GM19372 (cell line): ENCODE data around the gene PIGR.

ENCODE experiments used
- ATAC-seq: cut with Tn5 transposase; IDR thresholded peaks from one replicate; pipeline ENCODE4 v1.9.1; 2021; ENCODE audit warnings: mild to moderate bottlenecking, low read depth, moderate library complexity; ENCODE audit not compliant: unreplicated experiment

PIGR gene

DNA sequence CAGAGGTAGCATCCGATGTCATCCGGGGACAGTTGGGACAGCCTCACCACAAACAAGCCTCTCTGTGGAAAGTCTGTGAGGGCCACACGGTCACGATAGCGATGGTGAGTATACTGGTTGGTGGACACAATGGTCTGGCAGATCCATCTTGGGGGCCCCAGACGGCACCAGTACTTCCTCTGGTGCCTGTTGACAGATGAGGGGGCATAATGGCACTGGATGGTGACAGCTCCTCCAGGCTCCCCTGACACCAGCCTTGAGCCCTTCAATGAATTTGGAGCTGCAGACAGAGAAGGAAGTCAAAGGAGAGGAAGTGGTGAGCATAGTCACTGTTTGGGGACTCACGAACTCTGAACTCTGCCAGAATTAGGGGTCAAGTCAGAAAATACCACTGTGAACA lies 16.0 kb upstream of the PIGR start:
- no peak for ATAC-seq

DNA sequence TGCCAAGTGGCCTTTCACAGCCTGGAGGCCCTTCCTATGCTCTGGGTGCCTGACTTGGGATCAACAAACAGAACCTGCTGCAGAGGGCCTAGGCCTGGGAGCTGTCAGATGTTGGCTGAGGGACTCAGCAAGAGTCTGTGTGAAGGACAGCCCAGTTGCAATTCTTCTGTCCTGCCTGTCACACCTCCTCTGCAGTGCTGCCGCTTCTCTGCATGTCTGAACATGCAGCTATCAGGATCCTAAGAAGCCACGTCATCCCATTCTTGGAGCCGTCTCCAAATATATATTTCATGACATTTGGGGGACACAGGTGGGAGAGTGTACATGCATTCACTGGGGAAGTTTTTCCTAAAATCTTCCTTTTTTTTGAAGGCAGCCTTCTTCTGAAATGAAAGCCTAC lies 15.4 kb upstream of the PIGR start:
- no peak for ATAC-seq

DNA sequence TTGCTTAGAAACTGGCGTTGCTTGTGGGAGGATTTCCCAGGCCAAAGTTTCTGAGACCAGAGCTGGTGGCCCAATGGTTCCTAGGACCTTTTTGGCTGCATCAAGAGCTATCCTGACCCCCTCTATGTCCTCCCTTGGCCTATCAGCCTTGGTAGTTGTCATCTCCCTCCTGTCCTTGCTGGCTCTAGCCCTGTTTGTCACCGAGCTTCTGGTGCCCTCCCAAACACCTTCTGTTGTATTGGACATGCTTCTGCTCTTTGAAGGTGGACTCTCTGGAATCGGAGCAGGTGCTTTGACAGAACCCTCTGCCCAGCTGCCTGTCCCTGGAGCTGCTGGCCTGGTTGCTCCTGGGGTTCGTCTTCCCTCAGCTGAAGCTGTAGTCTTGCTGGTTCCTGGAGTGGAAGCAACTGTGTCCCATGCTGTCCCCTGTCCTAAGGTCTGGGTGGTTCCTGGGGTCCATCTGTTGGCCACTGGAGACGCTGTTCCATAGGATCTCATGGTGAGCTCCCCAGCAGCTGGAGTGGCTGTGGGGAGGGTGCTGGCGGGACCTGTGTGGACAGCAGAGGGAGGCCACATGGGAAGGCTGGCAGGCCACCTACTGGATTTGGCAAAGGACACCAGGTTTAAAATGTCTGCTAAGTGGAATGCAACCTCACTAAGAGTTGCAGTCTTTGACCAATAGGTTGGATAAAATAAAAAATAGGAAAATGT lies 14.6 kb upstream of the PIGR start:
- no peak for ATAC-seq

DNA sequence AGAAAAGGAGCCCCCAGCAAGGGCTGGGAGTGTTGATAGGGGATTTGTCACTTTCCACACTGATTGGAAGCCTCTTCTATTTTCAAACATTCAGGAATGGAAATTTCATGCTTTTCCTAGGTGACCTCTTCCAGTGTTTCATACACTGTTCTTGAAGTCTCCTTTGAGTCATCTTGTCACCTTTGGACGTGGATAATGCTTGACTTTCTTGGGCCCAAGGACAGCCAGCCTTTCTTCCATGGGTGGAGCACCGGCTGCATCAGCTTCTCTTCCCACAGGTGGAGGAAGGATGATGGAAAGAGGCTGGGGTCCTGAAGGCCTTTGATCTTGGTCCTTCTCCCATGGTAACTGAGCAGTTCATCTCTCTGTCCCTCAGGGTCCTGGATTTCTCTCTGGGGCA lies 11.9 kb upstream of the PIGR start:
- no peak for ATAC-seq

DNA sequence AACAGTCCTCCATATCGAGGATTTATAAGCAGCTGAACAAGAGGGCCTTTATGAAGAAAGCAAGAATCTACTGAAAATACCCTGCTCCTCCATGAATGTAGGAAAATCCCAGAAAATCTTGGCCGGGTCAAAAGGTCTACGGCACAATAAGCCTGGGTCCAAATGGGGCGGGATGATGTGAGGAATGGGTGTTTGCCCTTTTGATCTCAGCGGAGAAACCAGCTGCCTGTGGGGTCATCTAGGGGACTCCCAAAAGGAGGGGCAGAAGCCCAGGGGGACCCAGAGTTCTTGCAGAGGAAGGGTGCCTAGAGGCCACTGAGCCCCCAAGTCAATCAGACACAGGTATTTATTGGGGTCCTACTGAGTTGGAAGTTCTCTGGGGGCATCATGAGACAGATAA lies 11.4 kb upstream of the PIGR start:
- ATAC-seq = no peak

DNA sequence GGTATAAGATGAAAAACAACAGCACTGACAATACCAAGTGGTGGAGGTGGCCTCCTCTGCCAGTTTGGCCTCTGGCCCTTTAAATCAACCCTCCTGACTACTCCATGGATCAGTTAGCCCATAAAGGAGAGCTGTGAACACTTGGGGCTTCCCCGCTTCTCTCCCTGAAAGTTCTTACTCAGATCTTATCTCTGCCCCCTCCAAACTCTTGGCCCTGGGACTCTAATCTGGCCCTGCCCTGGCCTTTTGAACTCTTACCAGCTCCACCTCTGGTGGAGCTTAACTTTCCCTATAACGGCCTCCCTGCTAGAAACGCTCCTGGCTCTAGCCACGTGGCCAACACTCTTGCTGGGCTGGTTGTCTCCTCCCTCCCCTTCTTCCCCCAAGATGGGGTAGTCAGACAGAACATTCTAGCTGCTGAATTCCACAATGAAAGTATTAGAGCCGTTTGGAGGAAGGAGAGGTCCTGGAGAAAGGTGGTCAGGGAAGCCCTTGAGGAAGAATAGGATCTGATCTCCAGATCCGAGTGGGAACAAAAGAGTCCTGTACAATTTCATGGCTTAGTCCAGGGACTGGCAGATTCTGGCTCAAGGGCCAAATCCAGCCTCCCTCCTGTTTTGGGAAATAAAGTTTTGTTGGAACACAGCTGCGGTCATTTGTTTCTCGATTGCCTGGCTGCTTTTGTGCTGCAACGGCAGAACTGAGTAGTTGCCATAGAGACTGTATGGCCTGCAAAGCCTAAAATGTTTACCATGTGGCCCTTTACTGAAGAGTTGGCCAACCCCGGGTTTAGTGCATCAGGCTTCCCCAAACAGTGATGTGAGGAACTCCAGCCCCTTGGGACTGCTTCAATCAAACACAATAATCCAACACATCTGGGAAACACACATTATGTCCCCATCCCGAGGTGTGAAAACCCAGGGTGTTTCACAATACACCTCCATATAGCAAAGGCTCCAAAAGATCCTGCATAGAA lies 9.5 kb upstream of the PIGR start:
- no peak for ATAC-seq

DNA sequence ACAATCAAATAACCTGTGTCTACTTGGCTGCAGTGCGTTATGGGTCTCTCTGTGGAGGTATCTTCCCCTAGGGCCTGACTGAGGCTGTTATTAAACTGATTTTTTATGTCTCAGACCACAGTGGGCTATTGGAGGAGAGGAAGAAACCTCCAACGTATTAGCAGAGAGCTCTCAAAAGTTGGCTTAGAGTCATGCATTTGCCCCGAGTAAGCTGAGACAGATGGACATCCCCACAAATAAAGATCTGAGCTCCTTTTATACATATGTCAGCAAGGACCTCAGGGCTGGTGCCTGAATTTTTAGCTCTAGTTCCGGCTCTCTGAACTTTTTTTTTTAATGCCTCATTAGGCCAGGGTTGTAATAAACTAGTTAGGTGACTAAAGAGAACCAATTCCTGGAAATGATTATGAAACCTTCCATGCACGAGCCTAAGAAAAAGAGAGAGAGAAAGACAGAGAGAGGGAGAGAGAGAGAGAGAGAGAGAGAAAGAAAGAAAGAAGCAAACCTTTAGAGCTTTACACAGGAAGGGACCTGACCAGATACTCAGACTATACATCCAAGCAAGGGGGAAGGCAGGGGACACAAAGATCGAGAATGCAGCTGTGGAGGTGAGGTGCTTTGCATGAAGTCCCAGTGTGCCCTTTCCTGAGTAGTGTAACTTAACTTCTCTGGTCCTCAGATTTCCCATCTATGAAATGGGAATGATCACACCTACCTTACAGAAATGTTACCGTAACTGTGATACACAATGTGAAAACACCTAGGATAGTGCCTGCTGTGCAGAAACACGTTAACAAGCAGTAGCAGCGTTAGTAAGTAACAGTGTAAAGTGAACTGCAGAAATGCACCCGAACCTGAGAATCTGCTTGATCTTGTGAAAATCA lies 8.4 kb upstream of the PIGR start:
- no peak for ATAC-seq

DNA sequence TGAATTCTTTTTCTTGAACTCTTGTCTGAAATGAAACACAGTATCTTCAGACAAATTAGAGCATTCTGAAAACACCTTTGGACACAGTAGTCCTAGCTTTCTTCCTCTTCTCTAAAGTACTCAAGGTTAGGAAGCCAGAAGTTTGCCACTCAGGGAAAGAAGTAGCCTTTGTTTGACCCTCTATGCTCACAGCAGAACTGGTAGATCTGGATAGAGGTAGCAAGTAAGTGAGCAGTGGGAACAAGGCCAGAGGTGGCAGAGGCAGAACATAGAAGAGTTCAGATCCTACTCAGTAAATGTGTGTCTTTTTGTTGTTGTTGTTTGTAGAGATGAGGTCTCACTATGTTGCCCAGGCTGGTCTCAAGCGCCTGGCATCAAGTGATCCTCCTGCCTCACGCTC lies 7.4 kb upstream of the PIGR start:
- ATAC-seq = no peak

DNA sequence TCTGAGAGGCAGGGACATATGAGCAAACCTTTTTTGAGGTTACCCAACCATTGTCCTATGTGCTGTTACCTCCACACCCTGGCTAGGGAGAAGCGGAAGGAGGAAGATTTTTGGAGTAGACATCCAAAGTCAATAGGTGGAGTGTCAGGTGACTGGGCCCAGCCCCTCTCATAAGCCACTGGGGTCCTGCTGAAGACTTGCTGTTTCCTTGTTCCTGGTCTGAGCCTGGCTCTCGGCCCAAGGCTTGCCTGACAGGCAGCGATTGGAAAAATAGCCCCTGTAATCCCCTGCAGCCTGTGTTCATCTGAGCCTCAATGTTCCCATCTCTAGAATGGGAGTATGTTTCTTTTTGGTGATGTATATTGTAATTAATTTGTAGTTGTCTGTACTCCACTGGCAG lies 6.9 kb upstream of the PIGR start:
- no peak for ATAC-seq

DNA sequence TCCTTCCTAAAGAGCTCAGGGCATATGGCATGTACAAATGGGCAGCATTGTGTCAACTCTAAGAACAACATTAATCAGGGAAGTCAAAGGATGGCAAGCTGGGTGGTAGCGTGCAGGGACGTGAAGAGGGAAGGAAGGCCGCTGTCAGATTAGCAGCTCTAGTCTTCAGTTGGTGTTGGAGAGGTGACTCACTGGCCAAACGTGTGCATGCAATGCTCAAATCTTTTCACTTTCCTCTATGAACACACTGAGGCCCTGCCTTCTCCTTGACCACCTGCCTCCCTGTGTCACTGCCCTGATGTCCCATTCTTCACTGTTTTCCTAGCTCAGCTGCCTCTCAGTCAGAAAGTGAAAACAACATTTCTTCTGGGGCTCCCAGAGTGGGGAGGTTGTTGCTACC lies 5.9 kb upstream of the PIGR start:
- no peak for ATAC-seq

DNA sequence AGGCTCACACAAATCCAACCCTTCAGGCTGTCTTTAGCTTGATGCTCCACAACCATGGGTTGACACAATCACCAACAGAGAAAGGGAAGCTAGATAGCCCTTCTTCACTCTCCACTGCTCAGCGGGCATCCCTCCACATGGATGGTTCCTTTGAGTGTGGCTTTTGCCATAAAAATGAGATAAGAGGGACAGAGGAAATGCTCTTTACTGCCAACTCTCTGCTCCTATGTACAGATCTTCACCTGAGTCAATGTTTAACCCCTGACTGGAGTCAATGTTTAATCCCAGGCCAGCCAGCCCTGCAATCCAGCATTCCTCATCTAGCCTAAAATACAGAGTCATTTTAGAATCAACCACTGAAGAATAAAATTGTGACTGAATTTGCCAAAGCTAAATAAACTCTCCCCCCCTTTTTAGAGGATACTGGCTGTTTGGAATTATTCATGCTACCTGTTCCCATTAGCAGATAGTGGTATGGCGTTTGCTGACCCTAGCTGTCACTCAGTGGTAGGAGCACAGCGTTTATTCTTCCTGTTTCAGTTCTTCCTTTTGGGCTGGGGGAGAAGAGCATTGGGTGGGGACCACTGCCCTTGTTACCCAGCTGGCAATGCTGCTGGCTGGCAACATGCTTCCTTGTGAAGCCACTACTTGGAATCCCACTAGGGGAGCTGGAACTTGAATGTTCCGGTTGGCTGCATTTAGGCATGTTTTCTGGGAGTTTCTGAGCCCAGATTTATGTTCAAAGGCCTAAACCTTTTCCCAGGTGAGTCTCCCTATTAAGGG lies 5.2 kb upstream of the PIGR start:
- ATAC-seq = no peak

DNA sequence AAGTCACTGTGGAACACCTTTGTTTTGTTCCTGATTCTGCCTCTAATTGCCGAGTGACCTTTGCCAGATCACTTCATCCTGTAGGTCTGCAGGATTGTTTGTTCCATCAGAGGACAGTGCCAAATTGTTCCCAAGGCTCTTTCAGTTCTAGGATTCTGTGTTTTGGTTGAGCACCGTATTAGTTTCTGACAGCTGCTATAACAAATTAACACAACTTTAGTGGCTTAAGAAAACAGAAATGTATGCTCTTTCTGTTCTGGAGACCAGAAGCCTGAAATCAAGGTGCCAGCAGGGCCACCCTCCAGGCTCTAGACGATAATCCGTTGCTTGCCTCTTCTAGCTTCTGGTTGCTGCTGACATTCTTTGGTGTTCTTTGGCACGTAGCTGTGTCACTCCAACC lies 3.4 kb upstream of the PIGR start:
- no peak for ATAC-seq

DNA sequence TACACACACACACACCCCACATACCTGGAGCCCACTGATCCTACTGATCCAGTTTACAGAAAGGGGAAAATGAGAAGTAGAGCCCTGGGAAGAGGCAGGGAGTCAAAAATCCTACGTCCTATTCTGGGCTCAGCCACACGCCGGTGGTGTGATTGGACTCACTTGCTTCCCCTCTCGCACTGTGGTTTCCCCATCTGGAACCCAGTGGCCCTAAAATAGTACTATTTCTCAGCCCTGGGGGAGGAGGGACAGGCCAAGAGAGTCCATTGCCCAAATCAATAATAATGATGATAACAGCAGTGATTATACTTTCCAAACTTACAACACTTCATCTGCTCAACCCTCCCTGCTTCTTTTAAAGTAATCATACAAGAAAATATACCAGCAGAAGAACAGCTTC lies 2.9 kb upstream of the PIGR start:
- ATAC-seq = no peak

DNA sequence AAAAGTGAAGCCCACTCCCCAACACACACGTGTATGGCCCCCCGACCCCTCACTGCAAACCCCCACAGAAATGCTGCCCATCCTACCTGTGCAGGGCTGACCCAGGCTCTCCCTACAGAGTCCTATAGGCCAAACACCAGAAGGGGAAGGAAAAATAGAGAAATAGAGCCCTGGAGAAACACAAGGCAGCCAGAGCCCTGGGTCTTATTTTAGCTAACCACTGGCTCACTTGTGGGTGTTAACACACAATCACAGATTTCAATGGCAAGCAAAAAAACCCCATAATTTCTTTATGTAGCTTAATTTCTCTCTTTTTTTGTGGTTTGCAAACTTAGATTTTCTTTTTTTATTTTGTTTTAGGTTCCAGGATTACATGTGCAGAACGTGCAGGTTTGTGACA lies 989 bp upstream of the PIGR start:
- ATAC-seq = no peak

DNA sequence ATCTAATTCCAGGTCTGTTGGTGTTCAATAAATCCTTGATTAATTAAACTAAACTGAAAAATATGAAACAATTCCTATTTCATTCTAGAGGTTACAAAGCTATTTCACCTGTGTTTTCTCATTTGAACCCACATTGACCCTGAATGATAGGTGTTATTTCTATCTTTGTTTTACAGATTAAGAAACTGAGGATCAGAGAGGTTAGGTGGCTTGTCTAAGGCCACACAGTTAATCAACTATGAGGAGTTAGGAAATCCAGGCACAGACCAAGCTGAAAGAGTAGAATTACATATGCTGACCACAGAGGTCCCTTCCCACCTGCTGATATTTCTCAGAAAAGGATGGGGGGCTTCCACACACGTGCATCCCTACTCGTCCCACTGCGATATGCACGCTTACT lies 487 bp downstream of the PIGR start:
- no peak for ATAC-seq

DNA sequence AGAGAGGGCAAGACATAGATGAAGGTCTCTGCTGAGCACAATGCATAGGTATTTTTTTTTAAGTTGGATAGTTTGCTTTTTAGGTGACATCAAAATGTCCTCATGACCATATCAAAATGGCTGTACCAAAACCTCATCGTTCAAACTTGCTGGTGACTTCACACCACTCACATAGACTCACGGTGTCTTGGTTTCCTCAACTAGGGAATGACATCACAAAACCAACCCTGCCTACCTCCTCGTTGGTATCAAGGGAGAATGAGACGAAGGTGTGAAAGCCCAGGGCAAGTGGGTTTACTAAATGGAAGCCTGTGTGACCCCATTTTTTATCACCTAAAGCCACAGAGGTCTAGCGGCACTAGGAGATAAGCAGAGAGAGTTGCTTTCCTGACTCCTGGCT lies 1.6 kb downstream of the PIGR start:
- no peak for ATAC-seq

DNA sequence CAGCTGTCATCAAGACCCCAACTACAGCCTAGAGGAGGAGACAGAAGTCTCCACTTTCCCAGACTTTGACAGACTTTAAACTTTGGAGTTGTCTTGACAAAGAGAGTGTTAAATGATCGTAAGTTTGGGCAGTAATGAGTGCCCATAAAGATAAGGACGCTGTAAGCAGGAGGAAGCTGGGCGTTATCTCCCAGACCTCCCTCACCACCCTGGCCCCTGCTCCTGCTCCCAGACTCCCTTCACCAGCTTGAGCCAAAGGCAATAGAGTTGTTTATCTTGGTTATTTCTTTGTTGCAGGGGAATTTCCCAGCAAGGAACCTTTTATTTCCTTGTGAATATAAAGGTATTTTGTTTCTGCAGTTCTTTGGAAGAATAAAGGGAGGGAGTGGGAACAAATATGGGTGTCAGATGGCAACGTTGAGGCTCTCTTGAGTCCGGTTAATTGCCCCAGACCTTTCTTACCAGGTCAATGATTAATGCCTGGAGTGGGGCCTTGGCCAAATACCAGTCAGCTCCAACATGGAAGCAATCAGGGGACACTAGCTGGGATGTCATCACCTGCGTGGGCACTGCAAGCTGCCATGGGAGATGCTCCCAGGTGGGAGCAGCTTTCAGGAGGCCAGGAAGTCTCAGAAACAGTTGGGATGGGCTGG lies 4.4 kb downstream of the PIGR start:
- no peak for ATAC-seq

DNA sequence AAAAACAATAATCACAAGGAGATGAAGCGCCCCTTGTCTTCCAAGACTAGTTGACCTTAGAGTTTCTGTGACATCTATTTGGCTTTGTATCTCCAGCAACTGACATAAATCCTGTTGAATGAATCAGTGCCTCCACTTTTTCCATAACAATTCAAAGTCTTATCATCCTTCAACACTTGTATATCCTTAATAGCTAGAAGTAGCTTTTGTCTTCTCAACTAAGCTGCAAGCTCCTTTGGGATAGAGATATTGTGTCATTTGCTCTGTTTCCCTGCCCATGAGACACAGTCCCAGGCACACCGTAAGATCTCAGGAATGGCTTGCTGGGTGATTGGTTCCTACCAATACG lies 5.7 kb downstream of the PIGR start:
- no peak for ATAC-seq

DNA sequence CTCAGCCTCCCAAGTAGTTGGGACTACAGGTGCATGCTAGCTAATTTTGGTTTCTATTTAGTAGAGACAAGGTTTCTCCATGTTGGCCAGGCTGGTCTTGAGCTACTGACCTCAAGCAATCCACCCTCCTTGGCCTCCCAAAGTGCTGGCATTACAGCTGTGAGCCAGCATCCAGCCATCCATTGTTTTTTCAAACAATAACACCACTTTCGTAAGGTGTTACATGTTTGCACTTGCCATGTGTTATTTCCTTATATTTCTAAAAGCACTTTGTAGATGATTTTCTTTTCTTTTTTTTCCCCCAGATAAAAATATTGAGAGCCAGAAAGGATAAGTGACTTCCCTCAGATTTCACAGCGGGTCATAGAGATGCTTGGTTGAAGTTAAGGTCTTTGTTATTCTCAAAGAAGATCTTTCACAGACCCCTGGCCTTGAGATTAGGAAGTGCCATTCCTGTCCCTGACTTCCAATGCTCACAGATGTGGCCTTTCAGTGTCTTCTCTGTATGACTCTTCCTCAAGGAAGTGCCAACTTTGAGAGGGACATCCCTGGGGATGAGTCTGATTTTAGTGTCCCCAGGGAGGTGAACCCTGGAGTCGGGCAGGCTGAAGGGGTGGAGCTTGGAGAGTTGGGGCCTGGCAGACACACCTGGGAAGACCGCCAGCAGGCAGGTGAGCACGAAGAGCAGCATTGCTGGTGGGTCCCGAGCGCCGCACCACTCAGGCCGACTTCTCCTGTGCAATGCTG lies 6.3 kb downstream of the PIGR start:
- no peak for ATAC-seq
